Measurements from ENCODE around the gene NIPSNAP3A.

- no peak for TF ChIP-seq EZH2 (IDR thresholded peaks at IDR 0.05)
- TF ChIP-seq POLR2AphosphoS5 (IDR thresholded peaks at IDR 0.05; ENCODE audit: borderline replicate concordance, low read depth, low read length): no peak
- TF ChIP-seq FOXP2 (optimal IDR thresholded peaks at IDR 0.05; ENCODE audit: control extremely low read depth, extremely low read length, insufficient read depth): no peak
Observed at GRCh38 chr9:104700306-104700705, 47.2 kb upstream of the NIPSNAP3A start.
